K562 (cell line): ENCODE results near the gene KLHL22. TPM values are rescaled to one million over a fixed set of nuclear protein-coding genes. Genes with fewer than 3 reads are reported as not detected.

ENCODE experiments used
- ETV6 ChIP-seq, 3 experiments: fragments of 150-350 bp in 1 of 3; sonication (generic) in 1 of 3; formaldehyde crosslinking in 1 of 3; IDR thresholded peaks; 2 replicates each; pipeline versions ENCODE4 v1.6.1 to v1.8.0; 2014 to 2022; ENCODE audit warnings: borderline replicate concordance in 2 of 3, low read depth in 2 of 3, antibody characterized with exemption in 1 of 3, low read length in 1 of 3, mild to moderate bottlenecking in 1 of 3, missing genetic modification reagents in 1 of 3
- GTF2E2 ChIP-seq: fragments of 200-800 bp; sonication (Bioruptor generic); IDR thresholded peaks from 2 replicates; pipeline ENCODE4 v1.6.1; 2016; ENCODE audit warnings: missing genetic modification characterization, missing compliant biosample characterization
- MCM2 ChIP-seq: fragments of 450-650 bp; IDR thresholded peaks from 2 replicates; pipeline ENCODE4 v1.6.1; 2017; ENCODE audit warnings: low read depth, mild to moderate bottlenecking
- NFE2 ChIP-seq: IDR thresholded peaks from 2 replicates; pipeline ENCODE4 v1.6.1; 2014; ENCODE audit warnings: antibody characterized with exemption, low read depth
- NR4A1 ChIP-seq, 2 experiments: fragments of 250-450 bp in 1 of 2; fragments of 450-650 bp in 1 of 2; sonication (Bioruptor Pico) in 1 of 2; IDR thresholded peaks; 2 replicates each; pipeline versions ENCODE4 v1.4.0 to v1.6.1; 2016 to 2020; ENCODE audit warnings: mild to moderate bottlenecking in 2 of 2, missing compliant biosample characterization in 1 of 2, missing genetic modification characterization in 1 of 2, moderate library complexity in 1 of 2
- PRMT5 ChIP-seq: sonication (generic); formaldehyde crosslinking; IDR thresholded peaks from 2 replicates; pipeline ENCODE4 v1.5.0; 2020; ENCODE audit warnings: missing genetic modification reagents
- RUNX1 ChIP-seq: sonication (generic); IDR thresholded peaks from 2 replicates; pipeline ENCODE4 v1.6.1; 2016; ENCODE audit warnings: antibody characterized with exemption, low read depth
- SP2 ChIP-seq: IDR thresholded peaks from 2 replicates; pipeline ENCODE4 v1.6.1; 2011; ENCODE audit warnings: mild to moderate bottlenecking, low read depth, low read length, moderate library complexity; ENCODE audit not compliant: poor library complexity, severe bottlenecking; ENCODE audit errors: extremely low read depth
- STAT5B ChIP-seq: fragments of 250-450 bp; sonication (Bioruptor Pico); IDR thresholded peaks from 2 replicates; pipeline ENCODE4 v1.8.0; 2021; ENCODE audit warnings: mild to moderate bottlenecking, inconsistent platforms
- TCFL5 ChIP-seq: fragments of 250-450 bp; sonication (Bioruptor Pico); conservative IDR thresholded peaks from 2 replicates; pipeline ENCODE4 v1.6.1; 2021; ENCODE audit warnings: mild to moderate bottlenecking, moderate library complexity, matching md5 sums
- TFAM ChIP-seq: fragments of 250-450 bp; sonication (Bioruptor Pico); conservative IDR thresholded peaks from 2 replicates; pipeline ENCODE4 v1.5.0; 2021; ENCODE audit warnings: mild to moderate bottlenecking, moderate library complexity
- YY1 ChIP-seq, 3 experiments: IDR thresholded peaks; 2 replicates each; pipeline ENCODE4 v1.6.1; 2011; ENCODE audit warnings: low read length in 2 of 3, mild to moderate bottlenecking in 2 of 3, moderate library complexity in 2 of 3, borderline replicate concordance in 1 of 3, control low read depth in 1 of 3, low read depth in 1 of 3; ENCODE audit not compliant: insufficient read depth in 3 of 3, insufficient replicate concordance in 2 of 3, control insufficient read depth in 1 of 3, insufficient read length in 1 of 3; ENCODE audit errors: extremely low read depth in 1 of 3
- ZBTB8A ChIP-seq: fragments of 450-650 bp; IDR thresholded peaks from 2 replicates; pipeline ENCODE4 v1.6.1; 2018; ENCODE audit warnings: mild to moderate bottlenecking, moderate library complexity; ENCODE audit not compliant: partially characterized antibody
- ZFP1 ChIP-seq: fragments of 450-650 bp; formaldehyde crosslinking; IDR thresholded peaks from 2 replicates; pipeline ENCODE4 v1.4.0; 2020; ENCODE audit warnings: mild to moderate bottlenecking, mixed read lengths
- ZNF274 ChIP-seq: IDR thresholded peaks from 2 replicates; pipeline ENCODE4 v1.6.1; 2011; ENCODE audit warnings: low read depth, mild to moderate bottlenecking, low read length, moderate library complexity, borderline replicate concordance
- ZNF79 ChIP-seq: fragments of 250-450 bp; sonication (Bioruptor Pico); IDR thresholded peaks from 2 replicates; pipeline ENCODE4 v1.4.0; 2020; ENCODE audit warnings: low read depth, mild to moderate bottlenecking, moderate library complexity
- polyA plus RNA-seq, 8 experiments: library from polyadenylated mRNA; depleted of rRNA in 4 of 8; stranded (reverse) in 5 of 8; unstranded in 3 of 8; fragments of >200 nt; fragmentation: Nextera tagmentation in 2 of 8; fragmentation: Illumina TruSeq in 1 of 8; extraction: Ambion mirVana in 2 of 8; extraction: Trizol in 1 of 8; gene quantifications; 2 replicates each; pipeline versions ENCODE4 v1.2.1 to v1.2.3, GENCODE V29; 2011 to 2014; ENCODE audit warnings: inconsistent platforms in 1 of 8, missing spikeins in 1 of 8
- total RNA-seq, 7 experiments: library from RNA; depleted of rRNA in 6 of 7; stranded (reverse); fragments of >200 nt in 6 of 7; fragmentation: Illumina TruSeq in 2 of 7; extraction: Trizol in 2 of 7; gene quantifications; 2 replicates each; pipeline versions ENCODE4 v1.2.1 to v1.2.3, GENCODE V29; 2011 to 2021; ENCODE audit warnings: low replicate concordance in 1 of 7
- TF ChIP-seq, protein P1 (sequence below): sonication (generic); formaldehyde crosslinking; IDR thresholded peaks from 2 replicates; pipeline ENCODE4 v1.8.0; 2022; ENCODE audit warnings: mild to moderate bottlenecking, missing genetic modification reagents
- TF ChIP-seq, protein P2 (sequence below): fragments of 250-450 bp; sonication (Bioruptor Pico); IDR thresholded peaks from 2 replicates; pipeline ENCODE4 v1.8.0; 2021; ENCODE audit warnings: borderline replicate concordance, mild to moderate bottlenecking, moderate library complexity; ENCODE audit not compliant: poor library complexity, severe bottlenecking
- TF ChIP-seq, protein P3 (sequence below): fragments of 250-450 bp; sonication (Bioruptor Pico); IDR thresholded peaks from 2 replicates; pipeline ENCODE4 v1.5.0; 2020; ENCODE audit warnings: mild to moderate bottlenecking, borderline replicate concordance
- TF ChIP-seq, protein P4 (sequence below): sonication (generic); formaldehyde crosslinking; IDR thresholded peaks from 2 replicates; pipeline ENCODE4 v1.4.0; 2020; ENCODE audit warnings: mild to moderate bottlenecking, missing genetic modification reagents

The KLHL22 gene
- total and polyA plus RNA-seq, 9 of the 15 experiments (the other 6 are each of a cell fraction or from before 2014, with no cell fraction given), result 1.3 to 25.6 (median 15.2) TPM

DNA sequence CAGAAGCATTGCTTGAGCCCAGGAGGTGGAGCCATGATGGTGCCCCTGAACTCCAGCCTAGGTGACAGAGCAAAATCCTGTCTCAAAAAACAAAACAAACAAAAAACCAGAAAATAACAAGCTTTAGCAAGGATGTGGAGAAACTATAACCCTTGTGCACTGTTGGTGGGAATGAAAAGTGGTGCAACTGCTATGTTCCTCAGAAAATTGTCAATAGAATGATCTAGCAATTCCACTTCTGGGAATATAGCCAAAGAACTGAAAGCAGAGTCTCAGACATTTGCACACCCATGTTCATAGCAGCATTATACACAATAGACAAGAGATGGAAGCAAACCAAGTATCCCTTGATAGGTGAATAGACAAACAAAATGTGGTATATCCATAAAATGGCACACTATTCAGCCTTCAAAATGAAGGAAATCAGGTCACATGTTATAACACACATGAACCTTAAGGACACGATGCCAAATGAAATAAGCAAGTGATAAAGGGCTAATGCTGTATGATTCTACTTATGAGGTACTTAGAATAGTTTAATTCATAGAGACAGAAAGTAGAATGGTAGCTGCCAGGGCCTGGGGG lies 15.9 kb downstream of the KLHL22 start (continued):
- TF ChIP-seq, protein P1, sequence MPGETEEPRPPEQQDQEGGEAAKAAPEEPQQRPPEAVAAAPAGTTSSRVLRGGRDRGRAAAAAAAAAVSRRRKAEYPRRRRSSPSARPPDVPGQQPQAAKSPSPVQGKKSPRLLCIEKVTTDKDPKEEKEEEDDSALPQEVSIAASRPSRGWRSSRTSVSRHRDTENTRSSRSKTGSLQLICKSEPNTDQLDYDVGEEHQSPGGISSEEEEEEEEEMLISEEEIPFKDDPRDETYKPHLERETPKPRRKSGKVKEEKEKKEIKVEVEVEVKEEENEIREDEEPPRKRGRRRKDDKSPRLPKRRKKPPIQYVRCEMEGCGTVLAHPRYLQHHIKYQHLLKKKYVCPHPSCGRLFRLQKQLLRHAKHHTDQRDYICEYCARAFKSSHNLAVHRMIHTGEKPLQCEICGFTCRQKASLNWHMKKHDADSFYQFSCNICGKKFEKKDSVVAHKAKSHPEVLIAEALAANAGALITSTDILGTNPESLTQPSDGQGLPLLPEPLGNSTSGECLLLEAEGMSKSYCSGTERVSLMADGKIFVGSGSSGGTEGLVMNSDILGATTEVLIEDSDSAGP, result no peak
- TF ChIP-seq TFAM (CRISPR knock-in tag) (no peak), PRMT5 (no peak), NFE2 (peak; percentile 38; the same call in 1 of the 2 replicates), SP2 (no peak), ZNF274 (no peak), MCM2 (no peak), TCFL5 (no peak), ZNF79 (CRISPR knock-in tag) (no peak), ZFP1 (CRISPR knock-in tag) (no peak), GTF2E2 (tag) (no peak), ETV6 (IDR thresholded peaks at IDR 0.05; ENCODE audit: borderline replicate concordance in 1 of 2, low read depth in 2 of 2, low read length in 1 of 2) (no peak), ETV6 (CRISPR knock-in tag; IDR thresholded peaks at IDR 0.05; ENCODE audit: borderline replicate concordance) (no peak), STAT5B (CRISPR knock-in tag) (0 out of 2 replicates have a peak, but pooled peaks have one; percentile 5), ZBTB8A (no peak), RUNX1 (no peak), YY1 (IDR thresholded peaks at IDR 0.05; ENCODE audit: borderline replicate concordance in 1 of 3, control insufficient read depth in 1 of 3, extremely low read depth in 1 of 3, insufficient read depth in 3 of 3, insufficient read length in 1 of 3, insufficient replicate concordance in 2 of 3, low read depth in 1 of 3, low read length in 2 of 3) (no peak), NR4A1 (CRISPR knock-in tag; IDR thresholded peaks at IDR 0.05) (no peak), NR4A1 (tag; IDR thresholded peaks at IDR 0.05) (no peak)
- TF ChIP-seq, protein P2, sequence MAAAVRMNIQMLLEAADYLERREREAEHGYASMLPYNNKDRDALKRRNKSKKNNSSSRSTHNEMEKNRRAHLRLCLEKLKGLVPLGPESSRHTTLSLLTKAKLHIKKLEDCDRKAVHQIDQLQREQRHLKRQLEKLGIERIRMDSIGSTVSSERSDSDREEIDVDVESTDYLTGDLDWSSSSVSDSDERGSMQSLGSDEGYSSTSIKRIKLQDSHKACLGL (CRISPR knock-in tag), result no peak
- TF ChIP-seq, protein P3, sequence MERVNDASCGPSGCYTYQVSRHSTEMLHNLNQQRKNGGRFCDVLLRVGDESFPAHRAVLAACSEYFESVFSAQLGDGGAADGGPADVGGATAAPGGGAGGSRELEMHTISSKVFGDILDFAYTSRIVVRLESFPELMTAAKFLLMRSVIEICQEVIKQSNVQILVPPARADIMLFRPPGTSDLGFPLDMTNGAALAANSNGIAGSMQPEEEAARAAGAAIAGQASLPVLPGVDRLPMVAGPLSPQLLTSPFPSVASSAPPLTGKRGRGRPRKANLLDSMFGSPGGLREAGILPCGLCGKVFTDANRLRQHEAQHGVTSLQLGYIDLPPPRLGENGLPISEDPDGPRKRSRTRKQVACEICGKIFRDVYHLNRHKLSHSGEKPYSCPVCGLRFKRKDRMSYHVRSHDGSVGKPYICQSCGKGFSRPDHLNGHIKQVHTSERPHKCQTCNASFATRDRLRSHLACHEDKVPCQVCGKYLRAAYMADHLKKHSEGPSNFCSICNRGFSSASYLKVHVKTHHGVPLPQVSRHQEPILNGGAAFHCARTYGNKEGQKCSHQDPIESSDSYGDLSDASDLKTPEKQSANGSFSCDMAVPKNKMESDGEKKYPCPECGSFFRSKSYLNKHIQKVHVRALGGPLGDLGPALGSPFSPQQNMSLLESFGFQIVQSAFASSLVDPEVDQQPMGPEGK (CRISPR knock-in tag), result no peak
- TF ChIP-seq, protein P4, sequence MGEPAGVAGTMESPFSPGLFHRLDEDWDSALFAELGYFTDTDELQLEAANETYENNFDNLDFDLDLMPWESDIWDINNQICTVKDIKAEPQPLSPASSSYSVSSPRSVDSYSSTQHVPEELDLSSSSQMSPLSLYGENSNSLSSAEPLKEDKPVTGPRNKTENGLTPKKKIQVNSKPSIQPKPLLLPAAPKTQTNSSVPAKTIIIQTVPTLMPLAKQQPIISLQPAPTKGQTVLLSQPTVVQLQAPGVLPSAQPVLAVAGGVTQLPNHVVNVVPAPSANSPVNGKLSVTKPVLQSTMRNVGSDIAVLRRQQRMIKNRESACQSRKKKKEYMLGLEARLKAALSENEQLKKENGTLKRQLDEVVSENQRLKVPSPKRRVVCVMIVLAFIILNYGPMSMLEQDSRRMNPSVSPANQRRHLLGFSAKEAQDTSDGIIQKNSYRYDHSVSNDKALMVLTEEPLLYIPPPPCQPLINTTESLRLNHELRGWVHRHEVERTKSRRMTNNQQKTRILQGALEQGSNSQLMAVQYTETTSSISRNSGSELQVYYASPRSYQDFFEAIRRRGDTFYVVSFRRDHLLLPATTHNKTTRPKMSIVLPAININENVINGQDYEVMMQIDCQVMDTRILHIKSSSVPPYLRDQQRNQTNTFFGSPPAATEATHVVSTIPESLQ (CRISPR knock-in tag), result no peak
